Renal cortical epithelial cell (primary cell): Measurements from ENCODE around the gene ENTHD1. TPM values are rescaled to one million over a fixed set of nuclear protein-coding genes. Genes with fewer than 3 reads are reported as not detected.

Experiments used
- DNase-seq: peaks from one replicate; pipeline ENCODE4 v3.0.0-alpha.2; 2011; ENCODE audit warnings: low read depth
- total RNA-seq: library from RNA; depleted of rRNA; stranded (reverse); fragments of >200 nt; gene quantifications from 2 replicates; pipeline ENCODE4 v1.2.3, GENCODE V29; 2014

The ENTHD1 gene
- total RNA-seq, 1 donor from 2014 or later, result not detected

DNA sequence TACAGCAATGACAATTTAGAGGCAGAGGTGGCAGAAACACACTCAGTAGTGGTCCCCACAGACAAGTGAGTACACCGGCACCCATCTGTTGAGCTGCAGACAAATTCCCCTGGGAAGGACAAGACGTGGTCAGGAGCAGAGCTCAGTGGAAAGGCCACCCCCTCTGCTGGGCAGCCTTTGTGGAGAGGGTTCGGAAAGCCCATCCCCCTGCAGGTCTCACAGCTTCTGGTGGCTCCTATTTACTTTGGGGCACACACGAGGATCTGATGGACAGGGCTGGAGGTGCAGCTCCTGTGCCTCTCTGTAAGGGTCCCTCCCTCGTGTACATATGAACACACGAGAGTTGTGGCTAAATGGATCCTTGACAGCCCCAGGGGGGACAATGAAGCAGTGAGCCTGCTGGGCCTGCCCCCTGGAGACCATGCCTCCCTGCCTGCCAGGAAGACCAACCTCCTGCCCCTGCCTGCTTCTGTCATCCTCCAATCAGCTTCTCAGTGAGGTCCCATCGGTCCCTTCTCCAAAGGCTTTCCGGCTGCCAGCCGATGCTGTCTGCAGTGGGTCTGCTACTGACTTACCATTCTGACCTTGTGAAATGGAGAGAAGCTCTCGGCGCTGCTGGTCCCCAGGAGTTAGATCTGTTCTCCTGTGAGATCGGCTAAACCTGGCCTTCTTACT, 161.5 kb downstream of the ENTHD1 start:
- DNase-seq, result no peak

- no peak for DNase-seq
Measured at GRCh38 chr22:39731481-39731880, 162.1 kb downstream of the ENTHD1 start.

DNA sequence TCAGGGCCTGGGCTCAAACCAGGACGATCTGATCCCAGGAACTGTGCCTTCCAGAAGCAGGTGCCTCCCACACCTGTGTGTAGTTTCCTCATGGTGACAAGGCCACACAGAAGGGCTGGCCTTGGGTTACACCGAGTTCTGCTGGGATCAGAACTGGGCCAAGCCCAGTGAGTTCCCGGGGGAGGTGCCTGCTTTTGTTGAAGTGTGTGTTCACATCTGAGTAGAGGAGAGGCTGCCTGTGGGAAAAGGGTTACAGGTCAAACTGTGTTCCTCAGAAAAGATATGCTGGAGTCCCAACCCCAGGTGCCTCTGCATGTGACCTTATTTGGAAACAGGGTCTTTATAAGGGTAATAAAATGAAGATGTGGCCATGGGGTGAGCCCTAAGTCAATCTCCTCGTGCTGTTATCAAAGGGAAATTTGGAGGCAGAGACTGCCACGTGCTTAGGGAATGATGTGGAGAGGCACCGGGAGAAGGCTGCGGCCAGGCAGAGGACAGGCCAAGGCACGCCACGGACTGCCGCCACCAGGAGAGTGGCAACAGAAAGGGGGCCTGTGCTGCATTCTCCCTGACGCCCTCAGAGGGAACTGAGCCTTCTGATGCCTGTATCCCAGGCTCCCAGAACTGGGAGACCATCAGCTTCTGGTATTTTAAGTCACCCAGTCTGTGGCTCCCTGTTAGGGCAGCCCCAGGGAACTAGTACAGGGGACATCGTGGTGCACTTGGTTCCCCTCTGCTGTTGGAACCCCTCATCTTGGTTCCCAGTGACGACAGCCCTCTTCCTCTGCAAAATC, 164.2 kb downstream of the ENTHD1 start:
- no peak for DNase-seq

DNA sequence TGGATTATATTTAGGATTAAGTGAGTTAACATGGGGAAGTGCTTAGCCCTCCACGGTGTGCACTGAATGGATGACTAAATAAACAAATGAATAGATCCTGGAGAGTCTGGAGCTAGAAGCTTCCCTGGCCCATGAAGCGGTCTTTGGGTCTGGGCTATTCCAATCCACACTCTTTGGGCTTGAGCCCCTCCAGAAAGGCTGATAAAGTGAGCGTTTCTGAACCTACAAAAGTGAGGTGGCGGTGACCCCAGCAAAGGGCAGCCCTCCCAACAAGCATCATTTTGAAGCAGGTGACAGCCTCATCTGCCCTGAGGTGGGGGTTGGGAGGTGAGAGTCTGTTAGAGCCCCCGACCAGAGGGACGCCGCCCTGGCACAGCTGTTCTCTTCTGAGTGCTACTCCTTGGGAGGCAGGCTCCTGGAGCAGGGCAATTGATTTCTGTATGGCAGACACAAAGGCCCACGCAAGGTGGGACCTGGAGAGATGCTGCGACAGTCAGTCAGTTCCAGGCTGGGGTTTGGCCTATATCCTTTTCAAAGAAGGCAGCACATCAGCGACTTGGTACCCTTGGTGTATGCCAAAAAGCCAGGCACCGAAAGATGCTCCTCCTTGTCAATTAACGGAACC, 165.2 kb downstream of the ENTHD1 start:
- no peak for DNase-seq

- DNase-seq, result no peak
Measured at GRCh38 chr22:39727541-39727940, 166.0 kb downstream of the ENTHD1 start.

DNA sequence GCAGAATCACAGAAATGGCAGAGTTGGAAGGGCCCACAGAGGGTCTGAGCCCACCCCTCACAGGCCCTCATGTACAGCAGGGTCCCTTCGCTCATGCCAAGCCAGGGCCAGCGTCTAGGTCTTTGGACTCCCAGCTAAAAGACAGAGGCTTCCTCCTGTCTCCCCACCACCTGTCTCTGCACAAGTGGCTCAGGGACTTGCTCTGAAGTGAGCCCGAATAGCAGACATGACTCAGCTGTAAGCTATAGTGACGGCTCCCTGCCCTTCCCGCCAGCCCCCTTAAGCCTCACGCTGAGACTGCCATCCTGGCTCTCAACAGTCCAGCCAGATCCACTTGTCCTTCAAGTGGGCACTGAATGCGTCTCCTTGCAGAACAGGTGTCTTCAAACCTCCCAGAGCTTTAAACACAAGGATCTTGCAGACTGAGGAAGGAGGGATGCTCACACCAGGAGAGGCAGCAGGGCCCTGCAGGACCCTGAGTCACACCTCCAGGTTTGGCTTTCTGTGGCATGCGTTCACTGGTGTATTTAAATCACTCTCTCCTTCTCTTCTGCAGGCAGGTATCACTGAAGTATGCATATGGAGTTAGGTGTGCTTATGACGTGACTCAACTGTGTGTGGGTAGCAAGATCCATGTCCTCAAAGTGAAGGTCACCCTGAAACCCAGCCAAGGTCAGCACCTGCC, 168.1 kb downstream of the ENTHD1 start:
- DNase-seq, result no peak

- no peak for DNase-seq
Measured at GRCh38 chr22:39724857-39725256, 168.7 kb downstream of the ENTHD1 start.

- DNase-seq, result no peak
Measured at GRCh38 chr22:39724390-39724789, 169.2 kb downstream of the ENTHD1 start.

GRCh38 chr22:39723899-39724351, 169.6 kb downstream of the ENTHD1 start:
- no peak for DNase-seq

GRCh38 chr22:39723463-39723862, 170.1 kb downstream of the ENTHD1 start:
- no peak for DNase-seq

DNA sequence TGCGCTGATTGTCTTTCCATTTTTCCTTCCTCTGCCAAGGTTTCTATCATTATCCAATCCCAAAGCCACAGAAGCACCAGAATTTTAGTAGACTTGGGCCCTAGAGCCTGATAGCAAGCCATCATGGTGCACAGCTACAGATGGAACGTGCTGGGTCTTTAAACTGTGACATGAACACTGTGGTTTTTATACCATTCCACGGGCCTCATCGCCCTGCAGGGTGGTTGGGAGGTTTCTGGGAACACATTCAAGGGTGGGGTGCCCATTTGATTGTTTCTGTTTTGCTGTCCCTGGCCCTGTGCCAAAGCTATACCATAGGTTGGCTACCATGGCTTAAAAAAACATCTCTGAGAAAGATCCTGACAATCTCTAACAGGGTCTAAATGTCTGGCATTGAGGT, 171.1 kb downstream of the ENTHD1 start:
- no peak for DNase-seq

DNA sequence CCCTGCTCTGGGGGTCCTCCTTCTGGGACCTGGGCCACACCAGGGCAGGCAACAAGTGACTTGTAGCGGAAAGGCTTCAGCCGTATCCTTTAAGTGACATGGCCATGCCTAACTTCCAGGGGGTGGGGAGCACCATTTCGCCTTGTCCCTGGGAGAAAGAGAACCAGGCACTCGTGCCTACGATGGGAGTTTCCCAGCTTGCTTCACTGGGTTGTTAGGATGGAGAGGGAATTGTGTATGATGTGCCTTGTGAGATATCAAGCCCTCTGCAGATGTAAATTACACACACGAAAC, 171.6 kb downstream of the ENTHD1 start:
- no peak for DNase-seq

DNA sequence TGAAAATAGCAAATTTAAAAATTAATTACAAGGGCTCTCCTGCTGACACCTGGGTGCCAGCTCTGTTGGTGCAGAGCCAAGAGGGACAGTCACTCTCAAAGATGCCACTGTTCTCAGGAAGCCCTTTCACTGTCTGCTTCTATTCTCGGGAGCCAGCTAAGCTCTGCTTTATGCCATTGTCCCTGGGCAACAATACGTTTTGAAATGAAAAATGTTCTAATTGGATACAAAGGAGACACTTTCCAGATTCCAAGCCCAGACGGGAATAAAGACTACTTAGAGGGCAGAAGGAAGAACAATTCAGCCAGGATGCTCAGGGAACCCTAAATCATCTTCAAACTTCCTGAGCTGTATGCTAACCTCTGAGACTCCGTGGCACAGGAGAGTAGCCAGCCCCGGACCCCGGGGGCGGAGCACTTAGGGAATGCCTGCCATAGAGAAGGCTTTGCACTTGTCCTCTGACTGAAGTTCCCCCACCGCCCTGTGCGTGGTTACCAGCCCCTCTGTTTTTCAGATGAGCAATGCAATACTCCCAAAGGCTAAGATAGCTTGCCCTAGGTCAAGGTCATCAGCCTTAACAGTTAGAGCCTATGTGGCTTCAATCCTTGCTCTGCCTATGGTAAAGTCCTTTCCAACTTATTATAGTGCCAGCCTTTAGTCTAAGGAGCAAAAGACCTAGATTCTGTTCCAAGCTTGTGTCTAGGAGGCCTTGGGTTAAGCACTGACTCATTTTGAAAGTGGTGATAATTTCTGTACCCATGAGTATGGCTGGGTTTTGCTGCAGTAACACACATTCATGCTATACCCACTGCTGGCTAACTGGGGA, 172.1 kb downstream of the ENTHD1 start:
- DNase-seq, result no peak

GRCh38 chr22:39719559-39720450, 173.8 kb downstream of the ENTHD1 start:
- no peak for DNase-seq

- DNase-seq, result no peak
Measured at GRCh38 chr22:39718921-39719475, 174.6 kb downstream of the ENTHD1 start.

DNA sequence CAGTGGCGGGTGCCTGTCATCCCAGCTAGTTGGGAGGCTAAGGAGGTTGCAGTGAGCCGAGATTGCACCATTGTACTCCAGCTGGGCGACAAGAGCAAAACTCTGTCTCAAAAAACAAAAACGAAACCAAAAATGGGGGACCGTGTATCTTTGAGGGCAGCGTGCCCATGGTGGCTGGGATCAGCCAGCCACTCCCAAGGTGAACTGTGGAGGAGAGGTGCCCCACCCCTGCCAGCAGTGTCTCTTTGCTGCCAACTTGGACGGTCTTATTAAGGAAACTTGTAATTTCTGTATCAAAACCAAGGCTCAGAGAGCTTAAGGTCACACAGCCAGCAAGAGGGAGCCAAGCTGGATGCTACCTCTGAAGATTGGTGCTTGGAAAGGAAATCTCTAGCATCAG, 175.4 kb downstream of the ENTHD1 start:
- no peak for DNase-seq

DNA sequence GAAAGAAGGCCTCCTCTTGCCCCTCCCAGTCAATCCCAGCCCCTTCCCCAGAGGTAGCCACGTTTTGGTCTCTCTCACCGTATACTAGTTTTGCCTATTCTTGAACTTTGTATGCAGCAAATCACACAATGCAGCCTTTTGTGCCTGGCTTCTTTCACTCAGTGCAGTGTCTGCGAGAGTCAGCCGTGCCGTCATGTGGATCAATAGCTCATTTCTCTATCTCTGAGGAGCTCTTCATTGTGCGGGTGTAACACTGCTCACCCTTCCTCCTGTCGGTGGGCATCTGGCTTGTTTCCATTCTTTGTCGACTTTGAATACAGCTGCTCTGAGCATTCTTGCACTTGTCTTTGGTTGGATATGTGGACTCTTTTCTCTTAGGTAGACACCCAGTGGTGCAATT, 176.5 kb downstream of the ENTHD1 start:
- no peak for DNase-seq

DNA sequence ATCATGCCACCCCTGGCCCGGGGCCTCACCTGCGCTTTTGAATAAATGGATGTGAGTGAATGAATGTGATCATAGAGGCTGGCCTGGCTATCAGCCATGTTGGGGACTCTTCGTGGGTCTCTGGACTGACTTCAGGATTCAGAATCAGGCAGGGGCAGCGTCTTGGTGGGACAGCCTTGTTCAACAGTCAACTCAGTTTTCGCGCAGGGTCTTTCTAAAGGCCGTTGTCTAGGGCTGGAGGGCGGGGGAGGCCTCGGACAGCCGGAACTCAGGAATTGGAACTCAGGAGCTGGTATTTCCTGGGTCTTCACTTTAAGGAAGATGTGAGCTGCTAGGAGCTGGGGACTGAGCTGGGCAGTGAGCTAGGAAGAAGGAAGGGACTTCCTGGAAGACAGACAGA, 177.0 kb downstream of the ENTHD1 start:
- DNase-seq, result no peak

GRCh38 chr22:39715778-39716495, 177.6 kb downstream of the ENTHD1 start:
- no peak for DNase-seq

DNA sequence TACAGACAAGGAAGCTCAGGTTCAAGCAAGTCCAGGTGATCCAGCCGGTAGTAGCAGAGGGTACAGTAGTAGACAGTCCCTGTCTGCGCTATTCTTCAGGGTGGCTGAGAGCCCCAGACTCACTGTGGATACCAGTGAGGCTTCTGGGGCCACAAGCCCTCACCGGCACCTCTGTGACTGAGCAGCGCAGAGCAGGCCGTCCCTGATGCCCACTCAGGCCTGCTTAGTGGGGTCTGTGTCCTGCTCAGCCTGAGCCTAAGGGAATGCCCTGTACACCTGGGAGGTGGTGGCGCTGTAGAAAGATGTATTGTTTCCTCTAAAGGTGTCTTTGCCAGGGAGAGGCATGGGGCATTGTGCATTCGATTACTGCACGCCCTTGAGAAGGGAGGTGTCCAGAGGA, 179.2 kb downstream of the ENTHD1 start:
- DNase-seq, result no peak
